ENCODE data around the gene RAPGEF2. TPM values are rescaled to one million over a fixed set of nuclear protein-coding genes. Genes with fewer than 3 reads are reported as not detected.

RAPGEF2 gene
- total RNA-seq, 6 experiments from 2014 or later: 22.2 to 36.4 (median 31.5) TPM

- peaks cover 32% of the 10 kb centered on the region for H3K4me1 Mint-ChIP-seq (ENCODE audit: low read depth)
- no peaks in the 10 kb centered on the region for H3K9me3 Mint-ChIP-seq
- no peak overlapping the region for H3K4me3 Mint-ChIP-seq
- DNase-seq: no peak
- no peaks in the 10 kb centered on the region for H3K36me3 Mint-ChIP-seq (ENCODE audit: low read depth)
- no peaks in the 10 kb centered on the region; the same call in 1 of the 2 replicates for H3K27me3 Mint-ChIP-seq (ENCODE audit: insufficient read depth)
- TF ChIP-seq CTCF (IDR thresholded peaks at IDR 0.05): no peak
- no peak overlapping the region for H3K27ac Mint-ChIP-seq
These were observed 106.4 kb downstream of the RAPGEF2 start for GRCh38 chr4:159209249-159209648.

- Mint-ChIP-seq H3K27me3 (ENCODE audit: insufficient read depth) (no peaks in the 10 kb centered on the region; the same call in 1 of the 2 replicates), H3K36me3 (ENCODE audit: low read depth) (no peaks in the 10 kb centered on the region)
These were observed 108.1 kb downstream of the RAPGEF2 start for GRCh38 chr4:159210975-159211374.

GRCh38 chr4:159212675-159213293, 109.9 kb downstream of the RAPGEF2 start:
- DNase-seq: no peak
- Mint-ChIP-seq H3K4me1 (ENCODE audit: low read depth) (peaks cover 7% of the 10 kb centered on the region), H3K36me3 (ENCODE audit: low read depth) (no peaks in the 10 kb centered on the region), H3K27me3 (ENCODE audit: insufficient read depth) (no peaks in the 10 kb centered on the region; the same call in none of the 2 replicates), H3K9me3 (no peaks in the 10 kb centered on the region), H3K4me3 (no peak overlapping the region), H3K27ac (no peak overlapping the region)
- TF ChIP-seq CTCF (IDR thresholded peaks at IDR 0.05): no peak

More at GRCh38 chr4:159210975-159211374, 108.1 kb downstream of the RAPGEF2 start:
- no peaks in the 10 kb centered on the region for H3K9me3 Mint-ChIP-seq
- DNase-seq: no peak
- no peak overlapping the region for H3K4me3 Mint-ChIP-seq
- no peak for TF ChIP-seq CTCF (IDR thresholded peaks at IDR 0.05)
- H3K4me1 Mint-ChIP-seq (ENCODE audit: low read depth): peaks cover 25% of the 10 kb centered on the region
- no peak overlapping the region for H3K27ac Mint-ChIP-seq

- H3K9me3 Mint-ChIP-seq: no peaks in the 10 kb centered on the region
- H3K27ac Mint-ChIP-seq: no peak overlapping the region
- no peak for DNase-seq
- no peak for TF ChIP-seq CTCF (IDR thresholded peaks at IDR 0.05)
- no peak overlapping the region for H3K4me3 Mint-ChIP-seq
- H3K4me1 Mint-ChIP-seq (ENCODE audit: low read depth): no peaks in the 10 kb centered on the region
- H3K36me3 Mint-ChIP-seq (ENCODE audit: low read depth): no peaks in the 10 kb centered on the region
- no peaks in the 10 kb centered on the region; the same call in none of the 2 replicates for H3K27me3 Mint-ChIP-seq (ENCODE audit: insufficient read depth)
These were observed 114.0 kb downstream of the RAPGEF2 start for GRCh38 chr4:159216834-159217233.

- H3K4me3 Mint-ChIP-seq: no peak overlapping the region
- H3K27me3 Mint-ChIP-seq (ENCODE audit: insufficient read depth): no peaks in the 10 kb centered on the region; the same call in 1 of the 2 replicates
- H3K9me3 Mint-ChIP-seq: no peaks in the 10 kb centered on the region
- no peak for DNase-seq
- H3K36me3 Mint-ChIP-seq (ENCODE audit: low read depth): no peaks in the 10 kb centered on the region
- no peak overlapping the region for H3K27ac Mint-ChIP-seq
- no peaks in the 10 kb centered on the region for H3K4me1 Mint-ChIP-seq (ENCODE audit: low read depth)
- TF ChIP-seq CTCF (IDR thresholded peaks at IDR 0.05): no peak
These were observed 117.0 kb downstream of the RAPGEF2 start for GRCh38 chr4:159219862-159220261.
